HepG2 (cell line): ENCODE results near the gene DNTTIP2. TPM values are rescaled to one million over a fixed set of nuclear protein-coding genes. Genes with fewer than 3 reads are reported as not detected.

Experiments used
- BRF2 ChIP-seq: sonication (generic); formaldehyde crosslinking; IDR thresholded peaks from 2 replicates; pipeline ENCODE4 v1.8.1; 2022; ENCODE audit warnings: mild to moderate bottlenecking, missing genetic modification reagents
- FLYWCH1 ChIP-seq: sonication (generic); formaldehyde crosslinking; IDR thresholded peaks from 2 replicates; pipeline ENCODE4 v1.8.1; 2023; ENCODE audit warnings: mild to moderate bottlenecking, missing genetic modification reagents
- JDP2 ChIP-seq: sonication (generic); formaldehyde crosslinking; IDR thresholded peaks from 2 replicates; pipeline ENCODE4 v1.8.1; 2022; ENCODE audit warnings: missing genetic modification reagents, borderline replicate concordance
- JUND ChIP-seq: sonication (generic); formaldehyde crosslinking; IDR thresholded peaks from 2 replicates; pipeline ENCODE4 v1.8.0; 2022; ENCODE audit warnings: mild to moderate bottlenecking, missing genetic modification reagents
- NCOA5 ChIP-seq: sonication (generic); formaldehyde crosslinking; IDR thresholded peaks from 2 replicates; pipeline ENCODE4 v1.4.0; 2020; ENCODE audit warnings: missing genetic modification reagents
- PCBP2 ChIP-seq: fragments of 200-400 bp; formaldehyde crosslinking; optimal IDR thresholded peaks from 2 replicates; pipeline ENCODE3; 2018; ENCODE audit warnings: low read length, low read depth; ENCODE audit not compliant: poor library complexity, severe bottlenecking
- RFXAP ChIP-seq: sonication (generic); formaldehyde crosslinking; IDR thresholded peaks from 2 replicates; pipeline ENCODE4 v1.4.0; 2020; ENCODE audit warnings: missing genetic modification reagents, borderline replicate concordance
- SP5 ChIP-seq: IDR thresholded peaks from 2 replicates; pipeline ENCODE4 v1.6.1; 2016; ENCODE audit warnings: low read depth, borderline replicate concordance
- SRSF9 ChIP-seq: fragments of 200-400 bp; formaldehyde crosslinking; IDR thresholded peaks from 2 replicates; pipeline ENCODE4 v1.6.1; 2018; ENCODE audit warnings: borderline replicate concordance, mild to moderate bottlenecking, low read depth, low read length; ENCODE audit not compliant: insufficient read depth, poor library complexity, severe bottlenecking
- ZNF10 ChIP-seq: sonication (generic); formaldehyde crosslinking; IDR thresholded peaks from 2 replicates; pipeline ENCODE4 v1.4.0; 2020; ENCODE audit warnings: mild to moderate bottlenecking, low read depth, missing genetic modification reagents, borderline replicate concordance
- ZNF136 ChIP-seq: sonication (generic); formaldehyde crosslinking; IDR thresholded peaks from 2 replicates; pipeline ENCODE4 v1.8.1; 2022; ENCODE audit warnings: low read depth, mild to moderate bottlenecking, moderate library complexity, missing genetic modification reagents
- ZNF674 ChIP-seq: sonication (generic); formaldehyde crosslinking; IDR thresholded peaks from 2 replicates; pipeline ENCODE4 v1.5.0; 2020; ENCODE audit warnings: low read depth, mild to moderate bottlenecking, missing genetic modification reagents
- ZNF687 ChIP-seq: sonication (generic); formaldehyde crosslinking; IDR thresholded peaks from 2 replicates; pipeline ENCODE4 v1.5.1; 2020; ENCODE audit warnings: mild to moderate bottlenecking, missing genetic modification reagents, moderate library complexity
- polyA plus RNA-seq, 8 experiments: library from polyadenylated mRNA; depleted of rRNA in 3 of 8; stranded (reverse) in 7 of 8; unstranded in 1 of 8; fragments of >200 nt; fragmentation: Illumina TruSeq in 4 of 8; extraction: Trizol in 4 of 8; gene quantifications; 2 replicates each; pipeline versions ENCODE4 v1.2.1 to v1.2.3, GENCODE V29; 2011 to 2016; ENCODE audit warnings: low read depth in 4 of 8, missing spikeins in 1 of 8, mixed read lengths in 1 of 8; ENCODE audit not compliant: insufficient read depth in 1 of 8
- total RNA-seq, 5 experiments: library from RNA; depleted of rRNA; stranded (reverse); fragments of >200 nt; fragmentation: Illumina TruSeq; extraction: Trizol; gene quantifications; 2 replicates each; pipeline ENCODE4 v1.2.3, GENCODE V29; 2016; ENCODE audit warnings: low read depth in 1 of 5
- TF ChIP-seq, protein P1 (sequence below): sonication (generic); formaldehyde crosslinking; IDR thresholded peaks from 2 replicates; pipeline ENCODE4 v1.4.0; 2020; ENCODE audit warnings: missing genetic modification reagents
- TF ChIP-seq, protein P2 (sequence below): fragments of 450-650 bp; IDR thresholded peaks from 2 replicates; pipeline ENCODE4 v1.6.1; 2016

Gene DNTTIP2
- total and polyA plus RNA-seq, 2 of the 13 experiments (the other 11 are each of a cell fraction or from before 2014, with no cell fraction given), result 11.4 to 63.3 TPM

- TF ChIP-seq, protein P1, sequence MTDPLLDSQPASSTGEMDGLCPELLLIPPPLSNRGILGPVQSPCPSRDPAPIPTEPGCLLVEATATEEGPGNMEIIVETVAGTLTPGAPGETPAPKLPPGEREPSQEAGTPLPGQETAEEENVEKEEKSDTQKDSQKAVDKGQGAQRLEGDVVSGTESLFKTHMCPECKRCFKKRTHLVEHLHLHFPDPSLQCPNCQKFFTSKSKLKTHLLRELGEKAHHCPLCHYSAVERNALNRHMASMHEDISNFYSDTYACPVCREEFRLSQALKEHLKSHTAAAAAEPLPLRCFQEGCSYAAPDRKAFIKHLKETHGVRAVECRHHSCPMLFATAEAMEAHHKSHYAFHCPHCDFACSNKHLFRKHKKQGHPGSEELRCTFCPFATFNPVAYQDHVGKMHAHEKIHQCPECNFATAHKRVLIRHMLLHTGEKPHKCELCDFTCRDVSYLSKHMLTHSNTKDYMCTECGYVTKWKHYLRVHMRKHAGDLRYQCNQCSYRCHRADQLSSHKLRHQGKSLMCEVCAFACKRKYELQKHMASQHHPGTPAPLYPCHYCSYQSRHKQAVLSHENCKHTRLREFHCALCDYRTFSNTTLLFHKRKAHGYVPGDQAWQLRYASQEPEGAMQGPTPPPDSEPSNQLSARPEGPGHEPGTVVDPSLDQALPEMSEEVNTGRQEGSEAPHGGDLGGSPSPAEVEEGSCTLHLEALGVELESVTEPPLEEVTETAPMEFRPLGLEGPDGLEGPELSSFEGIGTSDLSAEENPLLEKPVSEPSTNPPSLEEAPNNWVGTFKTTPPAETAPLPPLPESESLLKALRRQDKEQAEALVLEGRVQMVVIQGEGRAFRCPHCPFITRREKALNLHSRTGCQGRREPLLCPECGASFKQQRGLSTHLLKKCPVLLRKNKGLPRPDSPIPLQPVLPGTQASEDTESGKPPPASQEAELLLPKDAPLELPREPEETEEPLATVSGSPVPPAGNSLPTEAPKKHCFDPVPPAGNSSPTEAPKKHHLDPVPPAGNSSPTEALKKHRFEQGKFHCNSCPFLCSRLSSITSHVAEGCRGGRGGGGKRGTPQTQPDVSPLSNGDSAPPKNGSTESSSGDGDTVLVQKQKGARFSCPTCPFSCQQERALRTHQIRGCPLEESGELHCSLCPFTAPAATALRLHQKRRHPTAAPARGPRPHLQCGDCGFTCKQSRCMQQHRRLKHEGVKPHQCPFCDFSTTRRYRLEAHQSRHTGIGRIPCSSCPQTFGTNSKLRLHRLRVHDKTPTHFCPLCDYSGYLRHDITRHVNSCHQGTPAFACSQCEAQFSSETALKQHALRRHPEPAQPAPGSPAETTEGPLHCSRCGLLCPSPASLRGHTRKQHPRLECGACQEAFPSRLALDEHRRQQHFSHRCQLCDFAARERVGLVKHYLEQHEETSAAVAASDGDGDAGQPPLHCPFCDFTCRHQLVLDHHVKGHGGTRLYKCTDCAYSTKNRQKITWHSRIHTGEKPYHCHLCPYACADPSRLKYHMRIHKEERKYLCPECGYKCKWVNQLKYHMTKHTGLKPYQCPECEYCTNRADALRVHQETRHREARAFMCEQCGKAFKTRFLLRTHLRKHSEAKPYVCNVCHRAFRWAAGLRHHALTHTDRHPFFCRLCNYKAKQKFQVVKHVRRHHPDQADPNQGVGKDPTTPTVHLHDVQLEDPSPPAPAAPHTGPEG (CRISPR knock-in tag), result no peak; the same call in 1 of the 2 replicates
- TF ChIP-seq ZNF136 (CRISPR knock-in tag) (no peak), NCOA5 (CRISPR knock-in tag) (no peak), FLYWCH1 (CRISPR knock-in tag) (no peak), SRSF9 (no peak), RFXAP (CRISPR knock-in tag) (peak; percentile 84; the same call in 1 of the 2 replicates), BRF2 (no peak), ZNF10 (CRISPR knock-in tag) (no peak), ZNF687 (CRISPR knock-in tag) (peak; percentile 89), ZNF674 (CRISPR knock-in tag) (no peak), JUND (CRISPR knock-in tag) (no peak), JDP2 (no peak), PCBP2 (no peak), SP5 (peak; percentile 85)
- TF ChIP-seq, protein P2, sequence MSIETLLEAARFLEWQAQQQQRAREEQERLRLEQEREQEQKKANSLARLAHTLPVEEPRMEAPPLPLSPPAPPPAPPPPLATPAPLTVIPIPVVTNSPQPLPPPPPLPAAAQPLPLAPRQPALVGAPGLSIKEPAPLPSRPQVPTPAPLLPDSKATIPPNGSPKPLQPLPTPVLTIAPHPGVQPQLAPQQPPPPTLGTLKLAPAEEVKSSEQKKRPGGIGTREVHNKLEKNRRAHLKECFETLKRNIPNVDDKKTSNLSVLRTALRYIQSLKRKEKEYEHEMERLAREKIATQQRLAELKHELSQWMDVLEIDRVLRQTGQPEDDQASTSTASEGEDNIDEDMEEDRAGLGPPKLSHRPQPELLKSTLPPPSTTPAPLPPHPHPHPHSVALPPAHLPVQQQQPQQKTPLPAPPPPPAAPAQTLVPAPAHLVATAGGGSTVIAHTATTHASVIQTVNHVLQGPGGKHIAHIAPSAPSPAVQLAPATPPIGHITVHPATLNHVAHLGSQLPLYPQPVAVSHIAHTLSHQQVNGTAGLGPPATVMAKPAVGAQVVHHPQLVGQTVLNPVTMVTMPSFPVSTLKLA, result no peak; the same call in 1 of the 2 replicates
Observed at GRCh38 chr1:93878889-93879586, at the start of gene DNTTIP2 (continued).
